HUES6 (cell line): ENCODE data around the gene DCXR.

ENCODE experiments used
- H3K27ac ChIP-seq: 2 replicates; pipeline ENCODE4 v1.7.0; 2013; ENCODE audit warnings: low read depth, mild to moderate bottlenecking, low read length, inconsistent platforms
- H3K27me3 ChIP-seq: 2 replicates; pipeline ENCODE4 v1.6.1; 2013; ENCODE audit warnings: low read length; ENCODE audit not compliant: control insufficient read depth, insufficient read depth
- H3K36me3 ChIP-seq: 2 replicates; pipeline ENCODE4 v1.6.1; 2013; ENCODE audit warnings: low read length; ENCODE audit not compliant: control insufficient read depth, insufficient read depth
- H3K4me1 ChIP-seq: 2 replicates; pipeline ENCODE4 v1.6.1; 2013; ENCODE audit warnings: low read length; ENCODE audit not compliant: control insufficient read depth, insufficient read depth
- H3K4me3 ChIP-seq: 2 replicates; pipeline ENCODE4 v1.5.1; 2013; ENCODE audit warnings: low read depth, low read length
- H3K9ac ChIP-seq: one replicate; pipeline ENCODE4 v1.6.1; 2013; ENCODE audit warnings: mild to moderate bottlenecking, low read length
- H3K9me3 ChIP-seq: 2 replicates; pipeline ENCODE4 v1.6.1; 2013; ENCODE audit warnings: low read depth, low read length; ENCODE audit not compliant: control insufficient read depth, insufficient read depth

DCXR gene

GRCh38 chr17:82080789-82081464 is 43.4 kb upstream of the DCXR start:
- no peaks in the 10 kb centered on the region for H3K9me3 ChIP-seq
- H3K4me3 ChIP-seq, result no peak overlapping the region
- H3K9ac ChIP-seq, result no peak overlapping the region
- H3K4me1 ChIP-seq, result no peaks in the 10 kb centered on the region
- peaks cover 78% of the 10 kb centered on the region for H3K36me3 ChIP-seq
- no peaks in the 10 kb centered on the region for H3K27me3 ChIP-seq
- no peak overlapping the region for H3K27ac ChIP-seq

DNA sequence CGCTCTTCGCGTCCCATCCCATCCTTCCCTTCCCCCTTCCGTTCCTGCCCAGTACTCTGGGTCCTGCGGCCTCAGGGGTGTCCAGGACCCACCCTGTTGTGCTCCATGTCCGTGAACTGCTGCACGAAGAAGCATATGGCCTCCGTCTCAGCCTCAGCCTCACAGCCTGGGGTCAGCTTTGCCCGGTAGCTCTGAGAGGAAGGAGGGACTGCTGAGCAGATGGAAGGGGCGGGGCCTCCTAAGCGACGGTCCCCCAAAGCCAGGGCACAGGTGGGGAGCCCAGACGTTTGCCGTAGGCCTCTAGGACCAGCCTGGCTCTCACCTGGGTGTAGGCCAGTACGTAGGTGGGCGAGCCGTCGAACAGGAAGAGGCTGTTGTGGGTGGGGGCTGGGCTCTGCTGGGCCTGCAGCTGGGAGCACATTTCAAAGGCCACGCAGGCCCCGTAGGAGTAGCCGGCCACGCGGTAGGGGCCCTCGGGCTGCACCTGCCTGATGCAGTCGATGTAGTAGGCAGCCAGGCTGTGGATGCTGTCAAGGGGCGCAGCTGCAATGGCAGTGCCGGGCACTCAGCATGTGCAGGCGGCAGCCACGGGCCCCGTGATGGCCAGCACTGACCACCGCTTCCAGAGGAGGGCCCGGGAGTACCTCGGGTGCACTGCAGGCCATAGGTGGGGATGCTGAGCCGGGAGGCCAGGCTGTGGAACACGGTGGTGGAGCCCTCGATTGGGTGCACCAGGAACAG is 42.7 kb upstream of the DCXR start:
- no peak overlapping the region for H3K4me3 ChIP-seq
- H3K9ac ChIP-seq, result no peak overlapping the region
- no peaks in the 10 kb centered on the region for H3K27me3 ChIP-seq
- H3K4me1 ChIP-seq, result no peaks in the 10 kb centered on the region
- H3K36me3 ChIP-seq, result peaks cover 71% of the 10 kb centered on the region
- H3K27ac ChIP-seq, result no peak overlapping the region
- no peaks in the 10 kb centered on the region for H3K9me3 ChIP-seq

GRCh38 chr17:82079001-82079677 is 41.6 kb upstream of the DCXR start:
- H3K36me3 ChIP-seq, result peaks cover 60% of the 10 kb centered on the region
- H3K9ac ChIP-seq, result no peak overlapping the region
- no peaks in the 10 kb centered on the region for H3K9me3 ChIP-seq
- H3K4me1 ChIP-seq, result no peaks in the 10 kb centered on the region
- no peak overlapping the region for H3K4me3 ChIP-seq
- no peaks in the 10 kb centered on the region for H3K27me3 ChIP-seq
- no peak overlapping the region for H3K27ac ChIP-seq

DNA sequence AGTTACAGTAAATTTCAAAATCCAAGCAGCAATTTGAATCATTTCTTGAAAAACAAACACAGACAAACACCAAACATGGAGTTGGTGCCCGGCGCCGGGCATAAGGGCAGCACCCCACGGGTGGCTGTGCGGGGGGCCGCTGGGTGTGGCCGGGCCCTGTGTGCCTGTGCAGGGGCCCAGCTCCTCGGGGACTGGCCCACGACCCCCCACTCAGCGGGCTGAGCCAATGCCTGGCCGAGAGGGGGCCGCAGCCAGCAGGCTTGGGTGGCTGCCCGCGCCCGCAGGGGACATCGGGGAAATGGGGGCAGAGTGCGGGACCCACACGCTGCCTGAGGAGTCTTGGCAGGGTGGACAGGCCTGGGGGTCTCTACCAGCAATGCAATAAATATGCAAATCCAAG is 40.9 kb upstream of the DCXR start:
- H3K36me3 ChIP-seq, result peaks cover 53% of the 10 kb centered on the region
- no peak overlapping the region for H3K27ac ChIP-seq
- no peaks in the 10 kb centered on the region for H3K9me3 ChIP-seq
- H3K9ac ChIP-seq, result no peak overlapping the region
- H3K4me3 ChIP-seq, result no peak overlapping the region
- no peaks in the 10 kb centered on the region for H3K4me1 ChIP-seq
- H3K27me3 ChIP-seq, result no peaks in the 10 kb centered on the region

DNA sequence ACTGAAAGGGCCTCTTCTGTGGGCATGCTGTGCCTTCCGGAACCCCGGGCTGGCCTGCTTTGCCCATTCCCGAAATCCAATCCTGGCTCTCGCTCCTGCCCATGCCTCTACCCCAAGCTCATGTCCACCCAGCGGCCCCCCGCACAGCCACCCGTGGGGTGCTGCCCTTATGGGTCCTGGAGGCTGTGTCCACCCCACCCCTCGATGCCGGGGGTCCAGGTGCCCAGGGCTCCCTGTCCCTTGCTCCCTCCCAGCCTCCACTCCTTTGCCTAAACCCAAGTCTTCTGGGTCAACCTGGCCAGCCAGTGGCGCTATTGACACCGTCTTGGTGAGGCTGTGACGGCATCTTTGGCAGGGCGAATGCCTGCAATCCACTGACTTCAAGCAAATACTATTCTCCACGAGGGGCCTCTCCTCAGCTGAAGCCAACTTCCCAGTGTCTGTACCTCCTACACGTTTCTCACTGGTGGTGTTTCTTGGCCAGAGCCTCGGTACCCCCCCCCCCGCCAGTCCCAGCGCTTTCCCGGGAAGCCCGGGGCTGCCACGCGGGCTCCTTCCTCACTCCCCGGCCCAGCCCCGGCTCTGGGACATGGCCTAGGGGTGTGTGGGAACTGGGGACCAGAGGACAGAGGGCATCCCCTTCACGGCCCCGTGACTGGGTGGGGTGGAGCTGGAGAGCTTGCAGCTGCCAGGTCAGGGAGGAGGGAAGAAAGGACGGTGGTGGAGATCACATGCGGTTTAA is 40.3 kb upstream of the DCXR start:
- Histone ChIP-seq H3K4me1 (no peaks in the 10 kb centered on the region), H3K36me3 (peaks cover 47% of the 10 kb centered on the region), H3K9ac (no peak overlapping the region), H3K27me3 (no peaks in the 10 kb centered on the region), H3K27ac (no peak overlapping the region), H3K4me3 (no peak overlapping the region), H3K9me3 (no peaks in the 10 kb centered on the region)

DNA sequence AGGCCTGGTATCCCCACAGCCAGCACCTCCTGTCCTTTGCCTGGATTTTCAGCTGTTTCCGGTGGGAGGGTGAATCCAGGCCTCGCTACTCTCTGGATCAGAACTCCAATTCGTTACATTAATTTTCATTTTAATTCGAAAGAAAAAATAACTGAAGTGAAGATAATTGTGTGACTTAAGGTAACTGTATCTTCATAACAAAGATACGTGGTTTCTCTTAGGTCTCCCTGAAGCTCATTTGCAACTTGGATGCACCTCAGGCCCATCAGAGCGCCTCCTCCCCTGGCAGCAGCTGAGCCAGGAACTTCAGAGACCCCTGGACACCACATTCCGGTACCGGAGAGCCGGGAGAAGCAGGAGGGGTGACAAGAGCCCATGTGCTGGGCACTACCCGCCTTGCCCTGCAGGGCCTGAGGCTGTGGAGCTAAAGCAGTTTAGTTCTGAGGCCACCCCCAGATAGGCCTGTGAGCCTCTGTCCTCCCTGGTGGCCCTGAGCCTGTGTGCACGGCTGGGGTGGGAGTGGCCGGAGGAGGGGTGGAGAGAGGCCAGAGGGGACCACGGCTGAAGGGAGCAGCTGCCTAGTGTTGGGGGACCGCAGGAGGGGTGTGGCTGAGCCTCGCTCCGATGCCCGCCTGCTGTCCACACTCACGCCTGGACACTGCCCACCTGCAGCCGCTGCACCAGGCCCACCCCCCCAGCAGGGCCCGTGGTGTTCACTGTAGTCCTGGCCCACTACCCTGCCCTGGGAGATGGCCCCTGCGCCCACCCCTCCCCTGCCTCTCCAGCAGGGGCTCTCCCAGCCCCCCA is 39.5 kb upstream of the DCXR start:
- no peak overlapping the region for H3K9ac ChIP-seq
- H3K27me3 ChIP-seq, result no peaks in the 10 kb centered on the region
- H3K36me3 ChIP-seq, result peaks cover 39% of the 10 kb centered on the region
- H3K4me3 ChIP-seq, result no peak overlapping the region
- no peak overlapping the region for H3K27ac ChIP-seq
- no peaks in the 10 kb centered on the region for H3K9me3 ChIP-seq
- H3K4me1 ChIP-seq, result no peaks in the 10 kb centered on the region

- Histone ChIP-seq H3K4me3 (no peak overlapping the region), H3K9me3 (no peaks in the 10 kb centered on the region), H3K36me3 (peaks cover 32% of the 10 kb centered on the region), H3K9ac (no peak overlapping the region), H3K27ac (no peak overlapping the region), H3K4me1 (no peaks in the 10 kb centered on the region), H3K27me3 (no peaks in the 10 kb centered on the region)
Observed at GRCh38 chr17:82076018-82076784, 38.7 kb upstream of the DCXR start.

DNA sequence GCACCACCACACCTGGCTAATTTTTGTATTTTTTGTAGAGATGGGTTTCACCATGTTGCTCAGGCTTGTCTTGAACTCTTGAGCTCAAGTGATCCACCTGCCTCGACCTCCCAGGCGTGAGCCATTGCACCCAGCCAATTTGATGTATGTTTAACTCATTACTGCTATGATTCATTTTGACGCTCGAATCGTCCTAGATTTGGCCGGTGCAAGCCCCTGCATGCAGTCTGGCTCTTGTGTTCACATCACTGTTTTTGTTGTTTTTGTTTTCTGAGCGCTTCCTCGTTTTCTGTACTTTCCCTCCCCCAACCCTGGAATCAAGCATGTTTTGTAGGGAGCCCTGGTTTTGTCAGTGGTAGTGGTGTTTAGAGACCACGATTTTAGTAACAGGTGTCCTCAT is 35.9 kb upstream of the DCXR start:
- no peak overlapping the region for H3K27ac ChIP-seq
- no peaks in the 10 kb centered on the region for H3K4me1 ChIP-seq

GRCh38 chr17:82072827-82073226 is 35.3 kb upstream of the DCXR start:
- Histone ChIP-seq H3K4me3 (no peak overlapping the region), H3K27ac (no peak overlapping the region), H3K36me3 (no peaks in the 10 kb centered on the region), H3K27me3 (no peaks in the 10 kb centered on the region; the same call in 1 of the 2 replicates), H3K9ac (no peak overlapping the region), H3K9me3 (no peaks in the 10 kb centered on the region), H3K4me1 (no peaks in the 10 kb centered on the region)

More for the DNA sequence above, 35.9 kb upstream of the DCXR start:
- Histone ChIP-seq H3K9ac (no peak overlapping the region), H3K27me3 (no peaks in the 10 kb centered on the region; the same call in 1 of the 2 replicates), H3K9me3 (no peaks in the 10 kb centered on the region), H3K36me3 (peaks cover 5% of the 10 kb centered on the region), H3K4me3 (no peak overlapping the region)

- H3K9me3 ChIP-seq, result no peaks in the 10 kb centered on the region
- H3K4me1 ChIP-seq, result no peaks in the 10 kb centered on the region
- no peaks in the 10 kb centered on the region for H3K36me3 ChIP-seq
- H3K4me3 ChIP-seq, result no peak overlapping the region
- H3K27me3 ChIP-seq, result no peaks in the 10 kb centered on the region; the same call in 1 of the 2 replicates
- no peak overlapping the region for H3K27ac ChIP-seq
- H3K9ac ChIP-seq, result no peak overlapping the region
Observed at GRCh38 chr17:82070611-82071010, 33.1 kb upstream of the DCXR start.
